Smooth muscle cell (in vitro differentiated cells): ENCODE data around the gene SMAD3. TPM values are rescaled to one million over a fixed set of nuclear protein-coding genes. Genes with fewer than 3 reads are reported as not detected.

ENCODE experiments used
- DNase-seq: peaks from one replicate; lab custom pipeline; 2025; ENCODE audit not compliant: unreplicated experiment; lab: John Stamatoyannopoulos, UW
- H2AFZ ChIP-seq: fragments of 200-600 bp; sonication (generic); 2 replicates; pipeline ENCODE4 v1.6.0; 2016; ENCODE audit warnings: antibody characterized with exemption, low read depth, mild to moderate bottlenecking
- H3F3A ChIP-seq: fragments of 200-600 bp; sonication (generic); 2 replicates; pipeline ENCODE4 v1.6.0; 2017; ENCODE audit warnings: antibody characterized with exemption, low read depth
- H3K27ac ChIP-seq: fragments of 200-600 bp; sonication (generic); 2 replicates; pipeline ENCODE4 v1.5.1; 2016; ENCODE audit warnings: low read depth, mild to moderate bottlenecking
- H3K27me3 ChIP-seq: fragments of 200-600 bp; sonication (generic); 2 replicates; pipeline ENCODE4 v1.6.1; 2016; ENCODE audit warnings: low read depth, mild to moderate bottlenecking
- H3K36me3 ChIP-seq: fragments of 200-600 bp; sonication (generic); 2 replicates; pipeline ENCODE4 v1.5.1; 2016; ENCODE audit warnings: low read depth
- H3K4me1 ChIP-seq: fragments of 200-600 bp; sonication (generic); 2 replicates; pipeline ENCODE4 v1.5.1; 2016; ENCODE audit warnings: low read depth
- H3K4me2 ChIP-seq: fragments of 200-600 bp; sonication (generic); 2 replicates; pipeline ENCODE4 v1.6.0; 2016; ENCODE audit warnings: mild to moderate bottlenecking
- H3K4me3 ChIP-seq: fragments of 200-600 bp; sonication (generic); 2 replicates; pipeline ENCODE4 v1.5.1; 2016; ENCODE audit warnings: mild to moderate bottlenecking
- H3K79me2 ChIP-seq: fragments of 200-600 bp; sonication (generic); 2 replicates; pipeline ENCODE4 v1.6.0; 2016; ENCODE audit warnings: low read depth, mild to moderate bottlenecking
- H3K9ac ChIP-seq: fragments of 200-600 bp; sonication (generic); 2 replicates; pipeline ENCODE4 v1.6.0; 2016; ENCODE audit warnings: low read depth
- H3K9me3 ChIP-seq: fragments of 200-600 bp; sonication (generic); replicated peaks from 2 replicates; pipeline ENCODE4 v1.5.1; 2016; ENCODE audit warnings: low read depth
- H4K20me1 ChIP-seq: fragments of 200-600 bp; sonication (generic); 2 replicates; pipeline ENCODE4 v1.6.0; 2016; ENCODE audit warnings: low read depth
- WGBS: methylation state at CpG from one replicate; pipeline ENCODE4 v1.1.7; 2016; ENCODE audit warnings: low lambda C conversion rate; 5-methylcytosine and 5-hydroxymethylcytosine counted together
- polyA plus RNA-seq: library from polyadenylated mRNA; unstranded; fragments of >200 nt; fragmentation: Nextera tagmentation; extraction: Ambion mirVana; gene quantifications from 2 replicates; pipeline ENCODE4 v1.2.1, GENCODE V29; 2016
- total RNA-seq: library from RNA; depleted of rRNA; stranded (reverse); fragments of >200 nt; gene quantifications from 2 replicates; pipeline ENCODE4 v1.2.3, GENCODE V29; 2014
- TF ChIP-seq, protein P1 (sequence below): fragments of 200-600 bp; sonication (generic); IDR thresholded peaks from 2 replicates; pipeline ENCODE4 v1.5.1; 2017; ENCODE audit warnings: borderline replicate concordance, mild to moderate bottlenecking, antibody characterized with exemption; ENCODE audit not compliant: insufficient read depth, poor library complexity, severe bottlenecking

SMAD3 gene
- total and polyA plus RNA-seq, 2 experiments from 2014 or later, result 20.2 to 21.9 TPM

- Histone ChIP-seq H3K79me2 (no peaks in the 10 kb centered on the region), H2AFZ (no peak overlapping the region), H4K20me1 (no peaks in the 10 kb centered on the region), H3K27me3 (no peaks in the 10 kb centered on the region), H3K36me3 (no peaks in the 10 kb centered on the region), H3K27ac (no peak overlapping the region), H3K4me3 (no peak overlapping the region), H3K9ac (no peak overlapping the region), H3K4me2 (no peak overlapping the region), H3F3A (no peaks in the 10 kb centered on the region), H3K9me3 (no peaks in the 10 kb centered on the region), H3K4me1 (no peaks in the 10 kb centered on the region)
- WGBS, result 83% methylated on average over 1 of the region's 1 CpG
- no peak for DNase-seq
- TF ChIP-seq, protein P1, sequence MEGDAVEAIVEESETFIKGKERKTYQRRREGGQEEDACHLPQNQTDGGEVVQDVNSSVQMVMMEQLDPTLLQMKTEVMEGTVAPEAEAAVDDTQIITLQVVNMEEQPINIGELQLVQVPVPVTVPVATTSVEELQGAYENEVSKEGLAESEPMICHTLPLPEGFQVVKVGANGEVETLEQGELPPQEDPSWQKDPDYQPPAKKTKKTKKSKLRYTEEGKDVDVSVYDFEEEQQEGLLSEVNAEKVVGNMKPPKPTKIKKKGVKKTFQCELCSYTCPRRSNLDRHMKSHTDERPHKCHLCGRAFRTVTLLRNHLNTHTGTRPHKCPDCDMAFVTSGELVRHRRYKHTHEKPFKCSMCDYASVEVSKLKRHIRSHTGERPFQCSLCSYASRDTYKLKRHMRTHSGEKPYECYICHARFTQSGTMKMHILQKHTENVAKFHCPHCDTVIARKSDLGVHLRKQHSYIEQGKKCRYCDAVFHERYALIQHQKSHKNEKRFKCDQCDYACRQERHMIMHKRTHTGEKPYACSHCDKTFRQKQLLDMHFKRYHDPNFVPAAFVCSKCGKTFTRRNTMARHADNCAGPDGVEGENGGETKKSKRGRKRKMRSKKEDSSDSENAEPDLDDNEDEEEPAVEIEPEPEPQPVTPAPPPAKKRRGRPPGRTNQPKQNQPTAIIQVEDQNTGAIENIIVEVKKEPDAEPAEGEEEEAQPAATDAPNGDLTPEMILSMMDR, result no peak
Observed at GRCh38 chr15:67227431-67227830, 162.0 kb downstream of the SMAD3 start.

GRCh38 chr15:67227846-67228245, 162.4 kb downstream of the SMAD3 start:
- 96% methylated on average over 1 of the region's 1 CpG for WGBS
- Histone ChIP-seq H3K36me3 (no peaks in the 10 kb centered on the region), H2AFZ (no peak overlapping the region), H3K27ac (no peak overlapping the region), H3F3A (no peaks in the 10 kb centered on the region), H3K79me2 (no peaks in the 10 kb centered on the region), H3K9me3 (no peaks in the 10 kb centered on the region), H3K4me3 (no peak overlapping the region), H4K20me1 (no peaks in the 10 kb centered on the region), H3K4me2 (no peak overlapping the region), H3K9ac (no peak overlapping the region), H3K27me3 (no peaks in the 10 kb centered on the region), H3K4me1 (no peaks in the 10 kb centered on the region)
- no peak for DNase-seq
- TF ChIP-seq, protein P1, result no peak

DNA sequence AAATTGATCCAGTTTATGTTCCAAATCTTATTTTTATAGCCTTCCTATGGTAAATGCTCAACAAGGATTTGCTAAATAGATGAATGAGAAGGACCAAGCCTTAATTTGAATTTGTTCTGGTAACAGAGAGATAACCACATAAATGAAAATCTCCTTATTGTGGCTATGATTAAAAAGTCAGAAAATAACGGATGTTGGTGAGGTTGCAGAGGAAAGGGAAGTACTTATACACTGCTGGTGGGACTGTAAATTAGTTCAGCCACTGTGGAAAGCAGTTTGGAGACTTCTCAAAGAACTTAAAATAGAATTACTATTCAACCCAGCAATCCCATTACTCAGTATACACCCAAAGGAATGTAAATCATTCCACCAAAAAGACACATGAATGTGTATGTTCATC, 162.9 kb downstream of the SMAD3 start:
- Histone ChIP-seq H3K4me3 (no peak overlapping the region), H3K9me3 (no peaks in the 10 kb centered on the region), H3K27ac (no peak overlapping the region), H3K9ac (no peak overlapping the region), H3K4me1 (no peaks in the 10 kb centered on the region), H2AFZ (no peak overlapping the region), H3K79me2 (no peaks in the 10 kb centered on the region), H3K27me3 (no peaks in the 10 kb centered on the region), H3K4me2 (no peak overlapping the region), H4K20me1 (no peaks in the 10 kb centered on the region), H3F3A (no peaks in the 10 kb centered on the region), H3K36me3 (no peaks in the 10 kb centered on the region)
- no peak for DNase-seq
- TF ChIP-seq, protein P1, result no peak
- WGBS, result 100% methylated on average over 1 of the region's 1 CpG

DNA sequence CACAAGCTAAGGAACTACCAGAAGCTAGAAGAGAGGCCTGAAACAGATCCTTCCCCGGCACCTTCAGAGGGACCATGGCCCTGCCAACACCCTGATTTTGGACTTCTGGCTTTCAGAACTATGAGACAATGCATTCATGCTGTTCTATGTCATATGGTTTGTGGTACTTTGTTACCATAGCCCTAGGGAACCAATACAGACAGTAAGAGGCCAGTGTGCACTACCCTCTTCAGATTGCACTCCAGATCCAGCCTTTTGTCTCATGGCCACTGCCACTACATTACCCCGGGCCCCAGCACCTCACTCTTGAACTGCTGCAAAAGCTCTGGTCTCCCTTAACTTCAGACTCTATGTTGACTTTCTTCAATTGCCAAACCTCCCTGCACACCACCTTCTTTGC, 165.1 kb downstream of the SMAD3 start:
- no peak overlapping the region for H3K27ac ChIP-seq
- H3K4me3 ChIP-seq, result no peak overlapping the region
- H4K20me1 ChIP-seq, result no peaks in the 10 kb centered on the region
- 100% methylated on average over 2 of the region's 2 CpGs for WGBS
- H3K4me1 ChIP-seq, result no peaks in the 10 kb centered on the region
- H3K9me3 ChIP-seq, result no peaks in the 10 kb centered on the region
- H3K79me2 ChIP-seq, result no peaks in the 10 kb centered on the region
- no peak overlapping the region for H3K4me2 ChIP-seq
- H2AFZ ChIP-seq, result no peak overlapping the region
- H3K27me3 ChIP-seq, result no peaks in the 10 kb centered on the region
- no peak for DNase-seq
- TF ChIP-seq, protein P1, result no peak
- no peaks in the 10 kb centered on the region for H3F3A ChIP-seq
- H3K9ac ChIP-seq, result no peak overlapping the region
- H3K36me3 ChIP-seq, result no peaks in the 10 kb centered on the region
